HG03432 (cell line): Measurements from ENCODE around the gene P3H1.
"Not testable (repeated sequence)": the region's sequence is repeated elsewhere in the genome, so short reads cannot be mapped to it uniquely, and the experiment has no call there.

Source experiments
- ATAC-seq: cut with Tn5 transposase; IDR thresholded peaks from one replicate; pipeline ENCODE4 v1.9.1; 2021; ENCODE audit warnings: mild to moderate bottlenecking, moderate library complexity; ENCODE audit not compliant: unreplicated experiment

The P3H1 gene

DNA sequence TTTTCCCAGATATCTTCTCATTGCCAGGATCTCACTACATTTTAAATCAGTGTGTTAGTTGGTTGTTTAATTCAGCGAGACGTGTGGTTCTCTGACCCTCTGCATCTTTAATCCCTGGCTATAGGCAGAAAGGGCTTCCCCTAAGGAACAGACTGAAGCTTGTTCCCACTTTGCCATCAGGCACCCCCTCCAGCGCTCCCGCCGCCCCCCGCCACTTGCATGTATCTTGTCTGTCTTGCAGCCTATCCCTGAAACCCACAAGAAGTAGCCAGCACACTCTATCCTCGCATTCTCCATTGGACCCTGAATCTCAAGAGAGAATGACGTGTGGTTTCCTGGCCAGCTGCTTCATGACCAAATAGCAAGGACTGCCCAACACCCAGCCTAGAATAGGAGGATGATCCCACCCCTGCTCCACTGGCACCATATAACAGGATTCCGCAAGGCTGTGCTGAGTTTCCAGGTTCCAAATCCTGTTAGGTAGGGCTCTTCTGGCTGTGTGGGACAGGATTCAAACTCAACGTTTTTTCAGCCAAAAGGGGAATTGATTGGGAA is 34.6 kb downstream of the P3H1 start:
- no peak for ATAC-seq

DNA sequence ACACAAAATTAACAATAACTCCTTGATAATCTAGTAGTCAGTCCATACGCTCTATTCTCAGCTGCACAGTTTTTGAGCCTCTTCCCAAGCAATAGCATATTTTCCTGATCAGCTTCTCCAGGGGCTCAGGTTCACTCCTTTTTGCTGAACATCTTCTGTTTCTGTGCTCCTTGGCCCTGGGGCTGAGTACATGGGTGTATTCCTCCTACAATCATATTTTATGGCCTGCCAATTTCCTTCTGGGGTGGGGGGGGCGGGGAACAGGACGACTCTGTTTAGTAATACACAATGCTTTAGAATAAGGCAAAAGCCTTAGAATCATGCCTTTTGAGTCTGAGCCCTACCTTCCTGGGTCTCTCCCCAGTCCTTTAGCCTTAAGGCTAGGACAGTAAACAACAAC is 35.2 kb downstream of the P3H1 start:
- no peak for ATAC-seq

DNA sequence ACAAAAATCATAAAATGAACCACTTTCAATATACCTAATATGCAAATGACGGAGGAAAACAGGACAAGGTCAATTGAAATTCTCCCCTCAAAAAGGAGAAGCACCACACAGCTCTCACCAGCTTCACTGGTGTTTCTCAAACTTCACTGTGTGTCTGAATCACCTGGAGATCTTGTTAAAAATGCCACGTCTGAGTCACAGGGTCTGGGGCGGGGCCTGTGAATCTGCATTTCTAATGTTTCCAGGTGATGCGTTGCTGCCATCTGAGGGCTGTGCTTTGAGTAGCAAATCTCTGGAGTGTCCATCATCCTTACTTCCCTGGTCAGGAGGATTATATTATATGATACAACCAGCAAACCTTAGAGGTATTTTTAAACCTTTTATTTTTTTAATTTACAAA is 35.8 kb downstream of the P3H1 start:
- no peak for ATAC-seq

- ATAC-seq = no peak
Measured at GRCh38 chr1:42730002-42730401, 36.8 kb downstream of the P3H1 start.

- ATAC-seq = not testable (repeated sequence)
Measured at GRCh38 chr1:42725820-42726219, 41.0 kb downstream of the P3H1 start.

- ATAC-seq = no peak
Measured at GRCh38 chr1:42723511-42723910, 43.3 kb downstream of the P3H1 start.

- ATAC-seq = not testable (repeated sequence)
Measured at GRCh38 chr1:42722403-42722802, 44.4 kb downstream of the P3H1 start.

GRCh38 chr1:42721926-42722325 is 44.9 kb downstream of the P3H1 start:
- no peak for ATAC-seq

GRCh38 chr1:42720868-42721267 is 46.0 kb downstream of the P3H1 start:
- no peak for ATAC-seq

DNA sequence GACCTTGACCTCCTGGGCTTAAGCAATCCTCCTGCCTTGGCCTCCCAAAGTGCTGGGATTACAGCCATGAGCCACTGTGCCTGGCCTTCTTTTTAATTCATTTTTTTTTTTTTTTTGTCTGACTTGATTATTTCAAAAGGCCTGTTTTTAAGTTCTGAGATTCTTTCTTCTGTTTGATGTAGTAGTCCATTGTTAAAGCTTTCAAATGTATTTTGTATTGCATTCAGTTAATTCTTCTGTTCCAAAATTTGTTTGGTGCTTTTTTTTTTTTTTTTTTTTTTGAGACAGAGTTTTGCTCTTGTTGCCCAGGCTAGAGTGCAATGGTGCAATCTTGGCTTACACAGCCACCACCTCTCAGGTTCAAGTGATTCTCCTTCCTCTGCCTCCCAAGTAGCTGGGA is 52.4 kb downstream of the P3H1 start:
- ATAC-seq = not testable (repeated sequence)

GRCh38 chr1:42713293-42713692 is 53.5 kb downstream of the P3H1 start:
- ATAC-seq = no peak

DNA sequence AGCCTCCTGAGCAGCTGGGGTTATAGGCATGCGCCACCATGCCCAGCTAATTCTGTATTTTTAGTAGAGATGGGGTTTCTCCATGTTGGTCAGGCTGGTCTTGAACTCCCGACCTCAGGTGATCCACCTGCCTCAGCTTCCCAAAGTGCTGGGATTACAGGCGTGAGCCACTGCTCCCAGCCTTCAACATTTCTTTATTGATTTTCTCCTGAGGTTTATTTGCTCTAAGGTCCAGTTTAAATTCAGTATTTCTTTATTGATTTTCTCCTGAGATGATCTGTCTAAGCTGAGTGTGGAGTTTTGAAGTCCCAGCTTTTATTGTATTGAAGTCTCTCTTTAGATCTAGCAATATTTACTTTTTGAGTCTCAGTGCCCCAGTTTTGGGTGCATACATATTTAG is 54.0 kb downstream of the P3H1 start:
- ATAC-seq = not testable (repeated sequence)

- no peak for ATAC-seq
Measured at GRCh38 chr1:42703888-42704464, 62.9 kb downstream of the P3H1 start.

DNA sequence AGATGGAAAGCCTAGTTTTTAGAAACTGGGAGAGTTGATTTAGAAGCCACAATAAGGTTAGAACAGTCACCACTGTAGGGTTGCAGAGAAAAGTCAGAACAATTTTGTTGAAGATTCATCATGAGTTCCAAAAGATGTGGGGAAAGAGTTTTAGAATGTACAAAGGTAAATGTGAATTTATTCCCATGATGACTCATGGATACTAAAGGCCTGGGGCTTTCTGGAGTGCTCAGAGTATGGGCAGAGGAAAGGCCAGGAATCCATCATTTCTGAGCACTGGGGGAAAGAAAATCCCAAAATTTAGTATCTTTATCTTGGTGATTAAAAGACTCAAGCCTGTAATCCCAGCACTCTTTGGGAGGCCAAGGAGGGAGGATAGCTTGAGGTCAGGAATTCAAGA is 66.8 kb downstream of the P3H1 start:
- ATAC-seq = no peak

DNA sequence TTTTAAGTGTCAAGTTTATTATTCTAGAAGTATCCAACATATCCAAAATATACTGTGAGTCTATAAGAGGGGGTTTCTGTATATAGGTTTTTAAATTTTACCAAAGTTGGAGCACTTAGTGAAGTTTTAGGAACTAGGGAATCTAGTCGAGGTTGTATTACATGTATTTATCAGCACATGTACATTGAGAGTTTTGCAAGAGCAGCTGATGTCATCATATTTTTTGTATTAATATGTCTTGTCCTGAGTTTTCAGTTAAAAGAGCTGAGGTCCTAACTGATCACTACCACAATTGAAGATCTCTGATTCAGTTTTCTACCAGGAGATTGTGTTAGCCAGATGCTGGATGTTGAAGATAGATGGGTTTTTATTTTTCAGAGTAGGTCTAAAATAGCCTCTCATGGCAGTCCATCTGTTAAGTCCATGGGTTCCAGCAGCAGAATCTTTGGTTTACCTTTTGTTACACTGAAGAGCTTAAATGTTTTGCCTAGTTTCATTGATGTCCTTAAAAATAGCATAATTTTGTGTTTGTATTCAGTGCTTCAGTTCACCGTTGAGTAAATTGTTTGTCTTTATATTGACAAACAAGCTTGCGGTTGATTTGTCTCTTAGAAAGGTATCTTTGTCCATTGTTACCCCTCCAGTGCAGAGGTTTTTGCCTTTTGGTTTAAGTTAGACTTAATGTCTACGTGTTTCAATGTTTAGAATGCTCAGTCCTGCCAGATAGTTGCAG is 68.6 kb downstream of the P3H1 start:
- ATAC-seq = no peak
